GM12878 (cell line): ENCODE measurements around the gene ARRB2. TPM values are rescaled to one million over a fixed set of nuclear protein-coding genes. Genes with fewer than 3 reads are reported as not detected.

ENCODE experiments used
- ATAC-seq: fragments of 200-7000 bp; cut with Tn5 transposase; 3 replicates; pipeline ENCODE4 v1.9.1; 2020; ENCODE audit warnings: mild to moderate bottlenecking, moderate library complexity
- BruUV-seq: library from RNA; stranded (reverse); fragments of 400-500 nt; replicated peaks from 2 replicates; lab custom pipeline; 2021; lab: Mats Ljungman, UMichigan
- CTCF ChIA-PET: fragments of 300-600 bp; sonication (Branson Sonifier 250); formaldehyde crosslinking; extraction: SDS; loops from one replicate; lab custom pipeline; 2021; ENCODE audit warnings: inconsistent platforms; lab: Yijun Ruan, JAX
- POLR2A ChIA-PET: fragments of 350-600 bp; formaldehyde crosslinking; extraction: SDS; loops from one replicate; lab custom pipeline; 2021; ENCODE audit warnings: inconsistent platforms; lab: Charles Lee
- RAD21 ChIA-PET: fragments of 300-600 bp; sonication (Branson Sonifier 250); formaldehyde crosslinking; loops from one replicate; lab custom pipeline; 2023; ENCODE audit warnings: antibody characterized with exemption; ENCODE audit not compliant: unreplicated experiment; lab: Charles Lee
- SMC1A ChIA-PET: fragments of 300-600 bp; sonication (Branson Sonifier 250); formaldehyde crosslinking; loops from one replicate; lab custom pipeline; 2023; ENCODE audit not compliant: unreplicated experiment, uncharacterized antibody; lab: Charles Lee
- DNase-seq: peaks from one replicate; pipeline ENCODE4 v3.0.0-alpha.2; 2011; ENCODE audit warnings: low read depth, low spot score
- FAIRE-seq: peaks from 3 replicates; lab custom pipeline; 2011; peaks lifted over from hg19 to GRCh38; lab: Jason Lieb, UNC
- H2AFZ ChIP-seq: 2 replicates; pipeline ENCODE4 v1.6.0; 2011; ENCODE audit warnings: low read depth, low read length, control low read depth; ENCODE audit not compliant: control insufficient read depth
- H3K27ac ChIP-seq: 2 replicates; pipeline ENCODE4 v1.5.1; 2011; ENCODE audit warnings: control low read depth; ENCODE audit not compliant: control insufficient read depth, insufficient read depth
- H3K27me3 ChIP-seq, 2 experiments: replicated peaks in 1 of 2; 2 replicates each; pipeline versions ENCODE4 v1.6.0 to v1.6.1; 2011; ENCODE audit warnings: low read length in 1 of 2; ENCODE audit not compliant: control insufficient read depth in 2 of 2, insufficient read depth in 2 of 2
- H3K36me3 ChIP-seq, 2 experiments: 2 replicates each; pipeline ENCODE4 v1.5.1; 2011; ENCODE audit warnings: low read length in 1 of 2; ENCODE audit not compliant: control insufficient read depth in 2 of 2, insufficient read depth in 2 of 2
- H3K4me1 ChIP-seq: 2 replicates; pipeline ENCODE4 v1.6.1; 2011; ENCODE audit warnings: mild to moderate bottlenecking, low read length, moderate library complexity, mixed read lengths; ENCODE audit not compliant: control insufficient read depth, insufficient read depth
- H3K4me2 ChIP-seq: 2 replicates; pipeline ENCODE4 v1.6.0; 2011; ENCODE audit warnings: control low read depth; ENCODE audit not compliant: control insufficient read depth, insufficient read depth
- H3K4me3 ChIP-seq: fragments of 200-600 bp; sonication (generic); 2 replicates; pipeline ENCODE4 v1.5.1; 2016
- H3K79me2 ChIP-seq: 2 replicates; pipeline ENCODE4 v1.6.0; 2011; ENCODE audit warnings: low read length; ENCODE audit not compliant: control insufficient read depth, insufficient read depth
- H3K9ac ChIP-seq: 2 replicates; pipeline ENCODE4 v1.8.0; 2011; ENCODE audit warnings: low read length, control low read depth, mixed read lengths; ENCODE audit not compliant: control insufficient read depth, insufficient read depth
- H3K9me3 ChIP-seq: replicated peaks from 3 replicates; pipeline ENCODE4 v1.5.1; 2011; ENCODE audit warnings: mild to moderate bottlenecking, low read length; ENCODE audit not compliant: control insufficient read depth, insufficient read depth
- H4K20me1 ChIP-seq: 2 replicates; pipeline ENCODE4 v1.6.0; 2011; ENCODE audit not compliant: control insufficient read depth, insufficient read depth
- CBX3 ChIP-seq: fragments of 200-600 bp; sonication (generic); IDR thresholded peaks from 2 replicates; pipeline ENCODE4 v1.6.1; 2016; ENCODE audit warnings: low read depth, borderline replicate concordance
- ELK1 ChIP-seq: IDR thresholded peaks from 2 replicates; pipeline ENCODE4 v1.6.1; 2012; ENCODE audit warnings: low read depth, low read length, improper control_type of control experiment
- HDAC6 ChIP-seq: fragments of 200-600 bp; sonication (generic); IDR thresholded peaks from one replicate; pipeline ENCODE4 v1.8.0; 2017; ENCODE audit warnings: antibody characterized with exemption; ENCODE audit not compliant: unreplicated experiment
- KAT2A ChIP-seq: conservative IDR thresholded peaks from 2 replicates; pipeline ENCODE4 v1.6.1; 2011; ENCODE audit warnings: low read depth, low read length; ENCODE audit not compliant: control insufficient read depth
- MYB ChIP-seq: fragments of 150-350 bp; IDR thresholded peaks from 2 replicates; pipeline ENCODE4 v1.6.1; 2014; ENCODE audit warnings: mild to moderate bottlenecking, low read depth, low read length, borderline replicate concordance
- NBN ChIP-seq: fragments of 450-650 bp; IDR thresholded peaks from 2 replicates; pipeline ENCODE4 v1.6.1; 2016
- NFYA ChIP-seq: IDR thresholded peaks from 2 replicates; pipeline ENCODE4 v1.6.1; 2011; ENCODE audit warnings: low read depth, mild to moderate bottlenecking, low read length, improper control_type of control experiment, borderline replicate concordance
- RBBP5 ChIP-seq: fragments of 200-600 bp; sonication (generic); conservative IDR thresholded peaks from 2 replicates; pipeline ENCODE4 v1.6.1; 2016
- RCOR1 ChIP-seq: conservative IDR thresholded peaks from 2 replicates; pipeline ENCODE4 v1.6.1; 2012; ENCODE audit warnings: low read depth, low read length, improper control_type of control experiment
- SIX5 ChIP-seq: IDR thresholded peaks from 2 replicates; pipeline ENCODE4 v1.6.1; 2011; ENCODE audit warnings: mild to moderate bottlenecking, low read depth, low read length, moderate library complexity; ENCODE audit not compliant: severe bottlenecking
- SKIL ChIP-seq: fragments of 450-650 bp; IDR thresholded peaks from 2 replicates; pipeline ENCODE4 v1.6.1; 2017; ENCODE audit warnings: mild to moderate bottlenecking, low read depth, inconsistent platforms; ENCODE audit not compliant: poor library complexity, severe bottlenecking
- SMAD1 ChIP-seq: fragments of 450-650 bp; IDR thresholded peaks from 2 replicates; pipeline ENCODE4 v1.6.1; 2018; ENCODE audit warnings: mild to moderate bottlenecking, low read depth; ENCODE audit not compliant: partially characterized antibody
- SMARCA5 ChIP-seq: fragments of 450-650 bp; IDR thresholded peaks from 2 replicates; pipeline ENCODE4 v1.6.1; 2017; ENCODE audit warnings: mild to moderate bottlenecking
- USF2 ChIP-seq: IDR thresholded peaks from 2 replicates; pipeline ENCODE4 v1.6.1; 2011; ENCODE audit warnings: low read depth, low read length, improper control_type of control experiment, borderline replicate concordance
- ZBTB4 ChIP-seq: fragments of 450-650 bp; formaldehyde crosslinking; IDR thresholded peaks from 2 replicates; pipeline ENCODE4 v1.4.0; 2022; ENCODE audit warnings: mild to moderate bottlenecking, moderate library complexity
- ZNF24 ChIP-seq: fragments of 450-650 bp; IDR thresholded peaks from 2 replicates; pipeline ENCODE4 v1.6.1; 2017; ENCODE audit warnings: antibody characterized with exemption, mild to moderate bottlenecking
- ZNF384 ChIP-seq: IDR thresholded peaks from 2 replicates; pipeline ENCODE4 v1.6.1; 2012; ENCODE audit warnings: low read depth, mild to moderate bottlenecking, low read length, improper control_type of control experiment, borderline replicate concordance
- ZSCAN29 ChIP-seq: fragments of 450-650 bp; IDR thresholded peaks from 2 replicates; pipeline ENCODE4 v1.6.1; 2017; ENCODE audit warnings: mild to moderate bottlenecking, moderate library complexity
- WGBS: methylation state at CpG from one replicate; pipeline ENCODE4 v1.1.6; 2016; ENCODE audit warnings: low lambda C conversion rate; ENCODE audit not compliant: insufficient replicate concordance, insufficient coverage; ENCODE audit errors: missing lambda C conversion rate; 5-methylcytosine and 5-hydroxymethylcytosine counted together
- in situ Hi-C: fragments of 300-500 bp; cut with MboI; formaldehyde crosslinking; loops from 9 replicates; pipeline ENCODE4 v1.14.3; 2018; ENCODE audit warnings: mixed read lengths
- intact Hi-C: fragments of 100-400 bp; cut with micrococcal nuclease; formaldehyde crosslinking; loops from one replicate; pipeline ENCODE4 v1.14.2; 2022; ENCODE audit not compliant: unreplicated experiment
- polyA plus RNA-seq, 11 experiments: library from polyadenylated mRNA; depleted of rRNA in 4 of 11; unstranded in 6 of 11; stranded (reverse) in 5 of 11; fragments of >200 nt; fragmentation: Nextera tagmentation in 4 of 11; fragmentation: Illumina TruSeq in 1 of 11; extraction: Ambion mirVana in 4 of 11; extraction: Trizol in 1 of 11; gene quantifications; 1 replicate in 1 of 11; 2 replicates in 10 of 11; pipeline versions ENCODE4 v1.2.1 to v1.2.3, GENCODE V29; 2011 to 2016; ENCODE audit warnings: inconsistent platforms in 2 of 11, missing spikeins in 2 of 11, low read depth in 1 of 11
- total RNA-seq, 4 experiments: library from RNA; depleted of rRNA in 3 of 4; stranded (reverse); fragments of >200 nt in 3 of 4; fragmentation: Illumina TruSeq in 1 of 4; extraction: Trizol in 1 of 4; gene quantifications; 2 replicates each; pipeline versions ENCODE4 v1.2.1 to v1.2.3, GENCODE V29; 2013 to 2021

Gene ARRB2
- total and polyA plus RNA-seq, 10 of the 15 experiments (the other 5 are each of a cell fraction or from before 2014, with no cell fraction given), result 6.5 to 75.2 (median 43.1) TPM

- TF ChIP-seq SKIL, result no peak
- TF ChIP-seq RBBP5, result no peak
- no peak for TF ChIP-seq SMARCA5
- TF ChIP-seq, all 136 proteins: peak for 0
Measured at GRCh38 chr17:4664230-4664629, 46.2 kb upstream of the ARRB2 start (continued).

GRCh38 chr17:4665027-4665426 lies 45.4 kb upstream of the ARRB2 start:
- RAD21 ChIA-PET, result no interaction called here
- CTCF ChIA-PET, result no interaction called here
- no peak for FAIRE-seq
- Histone ChIP-seq H3K36me3 (no peaks in the 10 kb centered on the region), H3K9me3 (no peaks in the 10 kb centered on the region), H3K9ac (no peak overlapping the region), H3K27ac (no peak overlapping the region), H3K4me3 (no peak overlapping the region), H3K27me3 (no peaks in the 10 kb centered on the region; a peak in 1 of 4 replicates), H2AFZ (no peak overlapping the region), H3K79me2 (no peaks in the 10 kb centered on the region), H3K4me2 (no peak overlapping the region), H4K20me1 (no peaks in the 10 kb centered on the region), H3K4me1 (no peaks in the 10 kb centered on the region)
- POLR2A ChIA-PET, result no interaction called here
- TF ChIP-seq ZNF384 (no peak), CBX3 (no peak), HDAC6 (no peak), SMAD1 (no peak), SIX5 (no peak), USF2 (no peak), NFYA (no peak), KAT2A (no peak), ZNF24 (no peak), ZBTB4 (CRISPR knock-in tag) (no peak), ZSCAN29 (no peak), RCOR1 (no peak), ELK1 (no peak), NBN (no peak), MYB (no peak)
- intact Hi-C loops (no loop called here), in situ Hi-C loops (no loop called here)
- no TSS peak for BruUV-seq
- DNase-seq, result no peak
- WGBS, result 58% methylated on average over 9 of the region's 9 CpGs
- ATAC-seq, result no peak
- SMC1A ChIA-PET, result no interaction called here
